Measurements from ENCODE around the gene HEYL. TPM values are rescaled to one million over a fixed set of nuclear protein-coding genes. Genes with fewer than 3 reads are reported as not detected.

The HEYL gene
- total RNA-seq, 1 experiment from 2014 or later: 8.8 TPM

DNA sequence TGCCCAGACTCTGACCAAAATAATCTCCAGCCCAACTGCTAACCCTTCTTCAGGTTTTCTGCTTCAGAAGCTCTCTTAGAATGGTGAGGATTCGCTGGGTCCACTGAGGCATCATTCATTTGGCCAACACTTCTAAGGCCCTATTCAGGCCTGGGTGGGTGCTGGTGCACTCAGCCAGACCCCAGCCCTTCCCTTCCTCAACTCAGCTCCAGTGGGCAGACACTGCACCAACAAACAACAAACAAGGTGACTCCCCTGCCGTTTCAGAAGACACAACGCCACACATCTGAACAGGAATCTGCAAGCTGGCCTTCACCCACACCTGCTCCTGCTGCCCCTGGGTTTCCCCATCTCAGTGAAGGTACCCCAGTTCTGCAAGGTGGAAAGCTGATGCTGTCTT, 6.0 kb downstream of the HEYL start (continued):
- TF ChIP-seq, protein P1, sequence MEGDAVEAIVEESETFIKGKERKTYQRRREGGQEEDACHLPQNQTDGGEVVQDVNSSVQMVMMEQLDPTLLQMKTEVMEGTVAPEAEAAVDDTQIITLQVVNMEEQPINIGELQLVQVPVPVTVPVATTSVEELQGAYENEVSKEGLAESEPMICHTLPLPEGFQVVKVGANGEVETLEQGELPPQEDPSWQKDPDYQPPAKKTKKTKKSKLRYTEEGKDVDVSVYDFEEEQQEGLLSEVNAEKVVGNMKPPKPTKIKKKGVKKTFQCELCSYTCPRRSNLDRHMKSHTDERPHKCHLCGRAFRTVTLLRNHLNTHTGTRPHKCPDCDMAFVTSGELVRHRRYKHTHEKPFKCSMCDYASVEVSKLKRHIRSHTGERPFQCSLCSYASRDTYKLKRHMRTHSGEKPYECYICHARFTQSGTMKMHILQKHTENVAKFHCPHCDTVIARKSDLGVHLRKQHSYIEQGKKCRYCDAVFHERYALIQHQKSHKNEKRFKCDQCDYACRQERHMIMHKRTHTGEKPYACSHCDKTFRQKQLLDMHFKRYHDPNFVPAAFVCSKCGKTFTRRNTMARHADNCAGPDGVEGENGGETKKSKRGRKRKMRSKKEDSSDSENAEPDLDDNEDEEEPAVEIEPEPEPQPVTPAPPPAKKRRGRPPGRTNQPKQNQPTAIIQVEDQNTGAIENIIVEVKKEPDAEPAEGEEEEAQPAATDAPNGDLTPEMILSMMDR (IDR thresholded peaks at IDR 0.05 in 2 of 3, conservative IDR thresholded peaks at IDR 0.05 in 1 of 3; ENCODE audit: borderline replicate concordance in 1 of 3, insufficient read depth in 1 of 3, low read depth in 2 of 3, low read length in 2 of 3): no peak
- no peak for TF ChIP-seq CBX3 (IDR thresholded peaks at IDR 0.05; ENCODE audit: low read depth)
- no peak for TF ChIP-seq FOSL1 (IDR thresholded peaks at IDR 0.05; ENCODE audit: low read depth)
- no peak for TF ChIP-seq CEBPB (IDR thresholded peaks at IDR 0.05; ENCODE audit: low read depth)
- TF ChIP-seq ZFX (IDR thresholded peaks at IDR 0.05): no peak

- H3K9me3 ChIP-seq (ENCODE audit: control insufficient read depth in 1 of 2, insufficient read depth in 1 of 2, low read depth in 1 of 2, low read length in 2 of 2): no peaks in the 10 kb centered on the region
- ChIA-PET RAD21 (ENCODE audit: low non-redundant PET in 1 of 2, low total read pairs in 2 of 2, uncharacterized antibody in 2 of 2, unreplicated experiment in 2 of 2) (no interaction called here), CTCF (no interaction called here), POLR2A (no interaction called here)
- H3K4me3 ChIP-seq (replicated peaks in 1 of 2; ENCODE audit: low read depth in 1 of 2, low read length in 2 of 2): no peak overlapping the region
- H4K20me1 ChIP-seq (ENCODE audit: insufficient read depth): no peaks in the 10 kb centered on the region
- no peaks in the 10 kb centered on the region for H3K9me2 ChIP-seq (ENCODE audit: insufficient read depth)
- no TSS peak for BruUV-seq (replicated peaks)
- no peak overlapping the region for H3K27ac ChIP-seq (ENCODE audit: low read depth, low read length)
- H3K27me3 ChIP-seq (ENCODE audit: insufficient read depth, low read length): no peaks in the 10 kb centered on the region
- H3K79me2 ChIP-seq (ENCODE audit: insufficient read depth, low read length): no peaks in the 10 kb centered on the region
- DNase-seq (ENCODE audit: low read depth, low spot score): no peak
- H3K4me1 ChIP-seq (ENCODE audit: control insufficient read depth in 1 of 2, insufficient read depth in 2 of 2, low read length in 2 of 2): no peaks in the 10 kb centered on the region
- peaks cover 0 to 4% of the 10 kb centered on the region in 2 experiments; a peak in 2 of 4 replicates for H3K36me3 ChIP-seq (ENCODE audit: control insufficient read depth in 1 of 2, insufficient read depth in 2 of 2, low read length in 2 of 2)
- intact Hi-C loops (cut with micrococcal nuclease): no loop called here
- no peak overlapping the region for H3K4me2 ChIP-seq (ENCODE audit: low read length)
- H3K9ac ChIP-seq (ENCODE audit: low read length): no peak overlapping the region
- ATAC-seq: no peak
- H2AFZ ChIP-seq (ENCODE audit: low read depth, low read length, poor library complexity, severe bottlenecking): no peak overlapping the region
- no peak for TF ChIP-seq JUND (IDR thresholded peaks at IDR 0.05)
- TF ChIP-seq ELF1 (IDR thresholded peaks at IDR 0.05; ENCODE audit: borderline replicate concordance, low read depth): no peak
- TF ChIP-seq ZFX (IDR thresholded peaks at IDR 0.05): no peak
- TF ChIP-seq FOSL1 (IDR thresholded peaks at IDR 0.05; ENCODE audit: low read depth): no peak
- no peak for TF ChIP-seq TCF7L2 (IDR thresholded peaks at IDR 0.05; ENCODE audit: borderline replicate concordance, extremely low read depth, insufficient read depth, insufficient read length)
- no peak for TF ChIP-seq EGR1 (IDR thresholded peaks at IDR 0.05; ENCODE audit: low read depth)
- TF ChIP-seq EZH2 (IDR thresholded peaks at IDR 0.05): no peak
- TF ChIP-seq SIN3A (IDR thresholded peaks at IDR 0.05; ENCODE audit: low read depth): no peak
- no peak for TF ChIP-seq SRF (IDR thresholded peaks at IDR 0.05; ENCODE audit: low read depth)
- TF ChIP-seq, protein P1 (IDR thresholded peaks at IDR 0.05 in 2 of 3, conservative IDR thresholded peaks at IDR 0.05 in 1 of 3; ENCODE audit: borderline replicate concordance in 1 of 3, insufficient read depth in 1 of 3, low read depth in 2 of 3, low read length in 2 of 3): no peak
- no peak for TF ChIP-seq SP1 (IDR thresholded peaks at IDR 0.05; ENCODE audit: low read depth)
- TF ChIP-seq ZNF274 (IDR thresholded peaks at IDR 0.05; ENCODE audit: low read depth, low read length): no peak
- TF ChIP-seq, protein P2, sequence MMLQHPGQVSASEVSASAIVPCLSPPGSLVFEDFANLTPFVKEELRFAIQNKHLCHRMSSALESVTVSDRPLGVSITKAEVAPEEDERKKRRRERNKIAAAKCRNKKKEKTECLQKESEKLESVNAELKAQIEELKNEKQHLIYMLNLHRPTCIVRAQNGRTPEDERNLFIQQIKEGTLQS (IDR thresholded peaks at IDR 0.05): no peak
- TF ChIP-seq CEBPB (IDR thresholded peaks at IDR 0.05; ENCODE audit: low read depth): no peak
- TF ChIP-seq RAD21 (IDR thresholded peaks at IDR 0.05; ENCODE audit: low read depth): no peak
- no peak for TF ChIP-seq POLR2A (IDR thresholded peaks at IDR 0.05; ENCODE audit: borderline replicate concordance, extremely low read depth, insufficient read depth, insufficient read length)
- no peak for TF ChIP-seq REST (IDR thresholded peaks at IDR 0.05; ENCODE audit: low read depth)
Measured at GRCh38 chr1:39632682-39633417, 6.6 kb downstream of the HEYL start.

All from HCT116 (cell line).